Right lobe of liver (tissue), 6 donors: Measurements from ENCODE around the gene NID2. TPM values are rescaled to one million over a fixed set of nuclear protein-coding genes. Genes with fewer than 3 reads are reported as not detected.
A peak's percentile ranks its signal among the peaks of the same experiment; 100 is the strongest.

Experiments
- ATAC-seq, 4 donors: fragments of 200-7000 bp; cut with Tn5 transposase; one replicate each; pipeline ENCODE4 v1.9.1; 2020; ENCODE audit warnings: mild to moderate bottlenecking in 4 of 4, moderate library complexity in 4 of 4
- DNase-seq, 3 donors: peaks; one replicate each; pipeline ENCODE4 v3.0.0-alpha.2; 2020
- H3K27ac ChIP-seq, 3 donors: fragments of 200-600 bp; one replicate each; pipeline ENCODE4 v1.8.0; 2022
- H3K27me3 ChIP-seq, 2 donors: fragments of 200-600 bp; one replicate each; pipeline ENCODE4 v1.8.0; 2022
- H3K36me3 ChIP-seq, 4 donors: fragments of 200-600 bp; sonication (generic) in 1 of 4; one replicate each; pipeline versions ENCODE4 v1.5.1 to v1.8.0; 2017 to 2022; ENCODE audit warnings: control low read depth in 1 of 4
- H3K4me1 ChIP-seq, 4 donors: fragments of 200-600 bp; sonication (generic) in 1 of 4; one replicate each; pipeline versions ENCODE4 v1.5.1 to v1.8.0; 2017 to 2022; ENCODE audit warnings: control low read depth in 1 of 4
- H3K4me3 ChIP-seq, 3 donors: fragments of 200-600 bp; one replicate each; pipeline ENCODE4 v1.8.0; 2022
- H3K9me3 ChIP-seq, 4 donors: fragments of 200-600 bp; sonication (generic) in 1 of 4; one replicate each; pipeline versions ENCODE4 v1.5.1 to v1.8.0; 2017 to 2022; ENCODE audit warnings: control low read depth in 1 of 4
- CTCF ChIP-seq, 4 donors: fragments of 200-600 bp in 3 of 4; fragments of 450-650 bp in 1 of 4; IDR thresholded peaks; one replicate each; pipeline versions ENCODE4 v1.5.1 to v1.8.0; 2016 to 2022; ENCODE audit warnings: antibody characterized with exemption in 4 of 4, mild to moderate bottlenecking in 2 of 4
- POLR2A ChIP-seq: fragments of 450-650 bp; IDR thresholded peaks from one replicate; pipeline ENCODE4 v1.6.1; 2017; ENCODE audit warnings: antibody characterized with exemption, mild to moderate bottlenecking
- WGBS: methylation state at CpG from one replicate; pipeline ENCODE4 v1.1.6; 2018; ENCODE audit warnings: low coverage, low lambda C conversion rate; ENCODE audit not compliant: insufficient coverage; ENCODE audit errors: missing lambda C conversion rate; 5-methylcytosine and 5-hydroxymethylcytosine counted together
- intact Hi-C, 2 donors: fragments of 100-400 bp; cut with DNase I; formaldehyde crosslinking; loops; one replicate each; pipeline versions ENCODE4 v1.11.2 to v1.14.1; 2022
- total RNA-seq, 6 experiments: library from RNA; depleted of rRNA in 2 of 6; stranded (reverse); fragments of >200 nt in 2 of 6; fragmentation: NEBNext Ultra II Directional in 3 of 6; extraction: Animal tissue kit (Norgen Biotek cat#: 25700) in 3 of 6; gene quantifications; one replicate each; pipeline versions ENCODE4 v1.1.0 to v1.2.4, GENCODE V29; 2016 to 2023
- donor health status: DM: no; HTN: yes; CAD: no.
- donor health status: DM: no; HTN: no; CAD: no.
- donor health status: DM: no; HTN: no; CAD: no.
- donor health status: DM: no; HTN: yes; CAD: no.
- donor health status: DM: no; HTN: yes; CAD: no.

Gene NID2
- total RNA-seq, 6 experiments from 2014 or later: 1.7 to 12.9 (median 4.5) TPM

- ATAC-seq (no peak), DNase-seq (no peak)
- Histone ChIP-seq H3K9me3 (no peaks in the 10 kb centered on the region), H3K36me3 (peaks cover 0 to 58% (median 18%) of the 10 kb centered on the region in 4 donors), H3K4me3 (no peak overlapping the region), H3K4me1 (peaks cover 0 to 40% (median 12%) of the 10 kb centered on the region in 4 donors), H3K27me3 (no peaks in the 10 kb centered on the region), H3K27ac (no peak overlapping the region)
- intact Hi-C loops: no loop called here
- WGBS: 26% methylated on average over 1 of the region's 1 CpG
- TF ChIP-seq CTCF (IDR thresholded peaks at IDR 0.05): no peak
- no peak for TF ChIP-seq POLR2A
Observed at GRCh38 chr14:52007211-52007610, 61.6 kb downstream of the NID2 start.

GRCh38 chr14:52006361-52006760 is 62.5 kb downstream of the NID2 start:
- intact Hi-C loops: no loop called here
- Histone ChIP-seq H3K9me3 (no peaks in the 10 kb centered on the region), H3K27ac (no peak overlapping the region), H3K4me3 (no peak overlapping the region), H3K4me1 (peaks cover 0 to 37% (median 12%) of the 10 kb centered on the region in 4 donors), H3K27me3 (no peaks in the 10 kb centered on the region), H3K36me3 (peaks cover 0 to 61% (median 22%) of the 10 kb centered on the region in 4 donors)
- DNase-seq (no peak), ATAC-seq (no peak)
- 100% methylated on average over 2 of the region's 3 CpGs for WGBS
- TF ChIP-seq POLR2A (no peak), CTCF (IDR thresholded peaks at IDR 0.05) (no peak)

- 52% methylated on average over 2 of the region's 2 CpGs for WGBS
- no peaks in the 10 kb centered on the region for H3K27me3 ChIP-seq
- no peaks in the 10 kb centered on the region for H3K9me3 ChIP-seq
- intact Hi-C loops: no loop called here
- H3K4me3 ChIP-seq: no peak overlapping the region
- H3K27ac ChIP-seq: no peak overlapping the region
- TF ChIP-seq POLR2A (no peak), CTCF (IDR thresholded peaks at IDR 0.05) (no peak)
- peaks cover 0 to 37% (median 12%) of the 10 kb centered on the region in 4 donors for H3K4me1 ChIP-seq
- DNase-seq (no peak), ATAC-seq (peak in 1 of 4 donors; percentile 54)
- H3K36me3 ChIP-seq: peaks cover 0 to 54% (median 20%) of the 10 kb centered on the region in 4 donors
Observed at GRCh38 chr14:52005625-52006024, 63.2 kb downstream of the NID2 start.

GRCh38 chr14:52003324-52003723 is 65.5 kb downstream of the NID2 start:
- 42% methylated on average over 3 of the region's 3 CpGs for whole genome bisulfite sequencing
- no peaks in the 10 kb centered on the region for H3K27me3 ChIP-seq
- H3K9me3 ChIP-seq: no peaks in the 10 kb centered on the region
- intact Hi-C loops: no loop called here
- DNase-seq (no peak), ATAC-seq (peak; percentile 58 to 65 (median 64))
- TF ChIP-seq POLR2A: no peak
- no peak for TF ChIP-seq CTCF (IDR thresholded peaks at IDR 0.05)
- peak overlapping the region in 2 of 3 donors; percentile 33 to 45 for H3K27ac ChIP-seq
- H3K4me3 ChIP-seq: no peak overlapping the region
- H3K36me3 ChIP-seq: peaks cover 0 to 42% (median 21%) of the 10 kb centered on the region in 4 donors
- peaks cover 0 to 35% (median 12%) of the 10 kb centered on the region in 4 donors for H3K4me1 ChIP-seq

GRCh38 chr14:52002542-52002941 is 66.3 kb downstream of the NID2 start:
- ATAC-seq (peak; percentile 18 to 71 (median 28)), DNase-seq (no peak)
- Histone ChIP-seq H3K4me1 (peaks cover 0 to 27% (median 7%) of the 10 kb centered on the region in 4 donors), H3K27ac (peak overlapping the region in 1 of 3 donors; percentile 45), H3K27me3 (no peaks in the 10 kb centered on the region), H3K36me3 (peaks cover 0 to 41% (median 21%) of the 10 kb centered on the region in 4 donors), H3K4me3 (no peak overlapping the region), H3K9me3 (no peaks in the 10 kb centered on the region)
- intact Hi-C loops: no loop called here
- WGBS: 39% methylated on average over 3 of the region's 4 CpGs
- TF ChIP-seq CTCF (IDR thresholded peaks at IDR 0.05) (no peak), POLR2A (no peak)
